NCI-H510A (cell line): ENCODE results near the gene CORO7.
"Not testable (repeated sequence)": the region's sequence is repeated elsewhere in the genome, so short reads cannot be mapped to it uniquely, and the experiment has no call there.

Experiments used
- DNase-seq: peaks from one replicate; lab custom pipeline; 2025; lab: John Stamatoyannopoulos, UW

Gene CORO7

DNA sequence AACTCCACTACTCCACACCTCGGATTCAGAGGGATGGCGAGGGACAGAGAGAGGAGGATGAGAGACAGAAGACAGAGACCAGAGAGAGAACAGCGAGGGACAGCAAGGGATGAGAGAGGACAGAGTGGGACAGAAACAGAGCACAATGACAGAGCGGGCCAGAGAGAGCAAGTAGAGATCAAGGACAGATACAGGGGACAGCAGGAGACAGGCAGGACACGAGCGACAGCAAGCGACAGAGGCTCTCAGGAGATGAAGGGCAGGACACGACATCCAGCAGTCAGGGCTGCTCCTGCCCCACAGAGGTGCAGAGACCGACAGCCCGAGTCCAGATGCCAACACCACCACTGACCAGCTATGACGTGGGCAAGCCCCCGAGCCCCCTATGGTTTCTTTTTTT, 14.9 kb downstream of the CORO7 start:
- no peak for DNase-seq

- DNase-seq, result no peak
Observed at GRCh38 chr16:4401094-4401501, 15.3 kb downstream of the CORO7 start.

- no peak for DNase-seq
Observed at GRCh38 chr16:4399001-4399730, 17.2 kb downstream of the CORO7 start.

- DNase-seq, result no peak
Observed at GRCh38 chr16:4395055-4395726, 21.2 kb downstream of the CORO7 start.

- DNase-seq, result not testable (repeated sequence)
Observed at GRCh38 chr16:4393850-4394249, 22.5 kb downstream of the CORO7 start.

DNA sequence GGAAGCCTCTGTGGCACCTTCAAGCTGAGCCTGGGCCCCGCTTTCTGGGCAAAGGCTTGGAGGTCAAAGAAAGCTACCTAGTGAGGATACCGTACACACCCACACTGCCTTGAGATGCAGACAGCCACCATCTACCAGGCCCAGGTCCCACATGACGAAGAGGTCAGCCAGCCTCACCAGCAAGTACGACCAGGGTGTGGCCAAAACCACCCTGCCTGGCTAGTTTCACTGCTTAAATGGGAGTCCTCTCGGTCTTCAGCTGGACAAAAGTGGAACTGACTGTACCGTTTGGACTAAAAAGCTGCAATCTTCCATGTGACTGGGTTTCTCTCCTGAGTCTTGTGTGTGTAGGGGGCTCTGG, 23.2 kb downstream of the CORO7 start:
- no peak for DNase-seq

DNA sequence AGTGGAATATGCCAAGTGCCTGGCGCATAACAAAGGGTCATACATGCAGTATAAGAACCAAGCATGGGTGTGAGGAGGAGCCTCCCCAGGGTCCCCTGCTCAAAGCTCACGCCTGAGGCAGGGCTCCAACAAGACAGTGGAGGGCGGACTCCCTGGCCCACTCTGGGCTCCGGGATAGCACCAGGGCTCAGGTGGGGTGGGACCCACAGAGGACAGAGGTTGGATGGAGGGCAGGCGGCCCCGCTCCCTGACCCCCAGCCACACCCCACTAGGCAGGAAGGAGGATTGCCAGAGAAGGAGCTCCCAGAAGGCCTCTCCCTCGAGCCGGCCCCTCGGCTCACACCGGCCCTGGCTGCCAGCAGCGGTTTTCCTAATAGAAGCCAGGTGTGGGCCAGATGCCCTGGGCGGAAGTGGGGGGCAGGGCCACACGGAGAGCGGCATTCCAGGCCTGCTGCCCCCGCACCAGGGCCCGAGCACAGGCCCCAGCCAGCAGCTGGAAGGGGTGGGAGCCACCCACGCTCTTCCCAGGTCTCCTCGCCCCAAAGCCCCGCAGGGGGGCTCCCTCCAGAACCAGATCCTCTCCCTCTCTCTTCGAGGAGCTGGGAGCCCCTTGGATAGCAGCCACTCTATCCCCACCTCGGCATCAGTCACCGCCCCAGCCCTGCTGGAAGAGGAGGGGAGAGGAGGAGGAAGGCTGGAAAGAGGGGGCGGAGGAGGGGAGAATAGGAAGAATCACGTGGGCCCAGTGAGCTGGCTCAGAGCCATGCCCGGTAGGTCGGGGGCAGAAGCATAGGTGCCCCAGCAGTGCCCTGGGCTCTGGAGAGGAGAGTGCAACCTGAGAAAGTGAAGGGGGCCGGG, 23.8 kb downstream of the CORO7 start:
- peak; percentile 61 for DNase-seq

- DNase-seq, result no peak
Observed at GRCh38 chr16:4391631-4392381, 24.6 kb downstream of the CORO7 start.

GRCh38 chr16:4390266-4391260, 25.8 kb downstream of the CORO7 start:
- no peak for DNase-seq

DNA sequence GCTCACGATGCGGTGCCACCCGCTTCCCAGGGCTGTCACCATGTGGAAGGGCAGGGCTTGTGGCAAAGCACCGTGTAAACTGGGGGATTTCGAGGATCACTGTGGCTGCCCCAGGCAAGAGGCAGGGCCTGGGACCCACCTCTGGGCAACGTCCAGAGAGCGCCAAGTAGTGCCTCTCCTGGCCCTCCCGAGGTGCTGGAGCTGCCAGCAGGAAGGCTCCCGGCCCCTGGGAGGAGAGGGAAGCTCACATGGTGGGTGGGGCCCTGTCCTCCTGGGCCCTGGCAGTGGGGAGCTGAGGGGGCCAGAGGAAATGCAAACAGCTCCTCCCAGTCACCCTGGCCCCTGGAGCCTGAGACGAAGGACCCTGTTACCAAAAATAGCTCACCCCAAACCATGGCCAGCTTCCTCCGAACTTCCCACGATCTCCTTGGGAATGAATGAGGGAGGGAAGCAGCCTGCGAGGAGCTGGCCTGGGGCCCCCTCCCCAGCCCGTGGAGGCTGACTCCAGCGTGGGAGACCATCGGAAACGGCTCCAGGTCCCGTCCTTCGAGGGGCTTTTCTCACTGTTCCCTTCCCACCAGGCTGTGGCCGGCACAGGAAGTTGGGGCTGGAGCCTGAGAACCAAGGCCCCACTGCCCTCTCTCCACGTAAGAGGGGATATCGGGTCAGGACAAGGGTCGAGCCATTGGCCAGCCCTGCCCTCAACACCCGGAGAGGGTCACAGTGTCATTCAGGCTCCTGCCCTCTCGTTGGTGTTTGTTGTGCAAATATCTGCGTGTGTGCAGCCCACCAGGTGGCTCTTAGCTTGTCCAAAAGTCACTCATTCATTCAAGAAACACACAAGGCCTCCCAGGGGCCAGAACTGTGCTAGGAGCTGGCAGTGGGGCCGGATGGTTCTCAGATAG, 27.1 kb downstream of the CORO7 start:
- no peak for DNase-seq

DNA sequence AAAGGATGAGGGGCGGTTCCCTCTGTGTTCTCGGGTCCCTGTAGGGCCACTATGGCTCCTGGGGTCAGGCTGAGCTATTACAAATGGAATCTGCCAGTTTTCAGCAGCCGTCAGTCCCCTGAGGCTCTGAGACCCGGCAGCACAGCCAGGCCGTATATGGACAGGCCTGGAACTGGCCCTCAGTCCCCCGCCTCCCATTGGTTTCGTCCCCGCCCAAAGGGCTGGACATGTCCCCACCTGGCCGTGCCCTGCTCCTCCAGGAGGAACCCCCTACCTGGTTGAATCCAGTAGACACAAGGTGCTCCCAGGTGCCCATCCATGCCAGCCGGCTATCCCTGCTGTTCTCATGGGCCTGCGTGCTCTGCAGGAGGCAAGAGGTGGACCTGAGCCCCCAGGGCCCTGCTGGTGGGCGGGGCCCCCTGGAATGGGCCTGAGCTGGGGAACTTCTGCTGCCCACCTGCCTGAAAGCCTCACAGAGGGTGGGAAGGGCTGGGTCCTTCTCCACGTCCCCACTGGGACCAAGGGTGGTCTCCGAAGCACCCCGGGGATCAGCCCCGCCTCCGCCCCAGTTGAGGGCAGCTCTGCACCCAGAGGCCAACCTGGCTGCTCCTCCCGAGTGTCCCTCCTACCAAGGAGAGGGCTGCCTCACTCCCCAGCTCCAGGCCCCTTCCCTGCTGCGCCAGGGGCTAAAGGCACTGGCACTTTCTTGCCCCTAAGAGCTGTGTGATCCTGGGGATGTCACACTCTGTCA, 27.9 kb downstream of the CORO7 start:
- no peak for DNase-seq

- DNase-seq, result no peak
Observed at GRCh38 chr16:4387781-4388180, 28.6 kb downstream of the CORO7 start.

DNA sequence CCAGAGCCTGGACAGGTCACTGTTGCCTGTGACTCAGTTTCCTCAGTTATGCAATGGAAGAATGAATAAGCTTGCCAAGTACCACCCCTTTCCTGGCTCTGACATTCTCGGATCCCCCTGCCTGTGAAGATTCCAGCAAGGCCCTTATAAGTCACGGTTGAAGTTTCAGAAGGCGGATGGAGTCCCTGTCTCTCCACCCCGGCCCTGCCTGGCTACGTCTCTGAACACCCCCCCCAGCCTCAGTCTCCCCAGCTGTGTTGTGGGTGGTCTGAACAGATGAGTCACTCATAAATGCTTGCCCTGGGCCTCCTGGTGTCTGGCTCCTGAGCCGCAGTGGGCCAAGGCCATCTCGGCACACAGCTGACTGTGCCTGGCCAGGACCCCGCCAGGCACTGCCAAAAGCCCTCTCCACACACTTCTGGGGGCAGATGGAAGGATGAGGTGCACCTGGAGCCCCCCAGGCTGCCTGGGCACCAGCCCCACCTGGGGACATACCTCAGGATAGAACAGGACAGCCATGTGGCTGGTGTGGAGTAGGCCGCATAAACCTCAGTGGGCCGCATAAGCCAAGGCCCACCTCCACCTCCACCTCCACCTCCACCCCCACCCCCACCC, 29.3 kb downstream of the CORO7 start:
- no peak for DNase-seq

GRCh38 chr16:4386451-4386805, 30.0 kb downstream of the CORO7 start:
- no peak for DNase-seq

GRCh38 chr16:4385789-4386450, 30.5 kb downstream of the CORO7 start:
- DNase-seq, result no peak

GRCh38 chr16:4385066-4385788, 31.2 kb downstream of the CORO7 start:
- no peak for DNase-seq

DNA sequence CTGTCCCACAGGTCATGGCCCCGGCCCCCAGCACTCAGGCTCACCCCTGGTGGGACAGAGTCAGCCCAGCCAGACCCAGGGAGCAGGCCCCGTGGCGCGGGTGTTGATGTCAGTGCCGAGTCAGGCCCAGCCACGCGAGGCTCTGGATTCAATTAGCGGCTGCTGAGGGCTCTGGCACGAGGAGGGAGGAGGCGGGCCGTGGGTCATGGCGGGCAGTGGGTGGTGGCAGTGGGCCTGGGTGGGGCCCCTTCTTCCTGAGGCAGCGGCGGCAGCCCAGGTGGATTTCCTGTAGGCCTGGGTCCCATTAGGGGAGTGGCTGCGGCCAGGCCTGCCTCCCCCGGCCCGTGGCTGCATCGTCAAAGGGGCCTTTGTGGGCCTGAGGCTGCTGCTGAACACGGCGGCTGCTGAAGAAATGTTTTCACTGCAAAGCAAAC, 31.9 kb downstream of the CORO7 start:
- no peak for DNase-seq
